Uterine smooth muscle cell (primary cell): Measurements from ENCODE around the gene SAA2. TPM values are rescaled to one million over a fixed set of nuclear protein-coding genes. Genes with fewer than 3 reads are reported as not detected.

Experiments
- total RNA-seq: library from RNA; depleted of rRNA; stranded (reverse); fragments of >200 nt; gene quantifications from 2 replicates; pipeline ENCODE4 v1.2.3, GENCODE V29; 2014

Gene SAA2
- total RNA-seq: not detected in 2 replicates

GRCh38 chr11:18248561-18248960, at the start of gene SAA2:
Gene SAA2 (minus strand): TSS chr11:18248668. CDS start chr11:18248011, 657 bp downstream.

GRCh38 chr11:18265949-18266348, 17.5 kb upstream of the SAA2 start, which contains the start of gene SAA1:
Gene SAA1 (plus strand): TSS chr11:18266264. CDS start chr11:18266888, 624 bp downstream.

GRCh38 chr11:18236664-18237356, 11.7 kb downstream of the SAA2 start, which contains the start of gene SAA4:
Gene SAA4 (minus strand): TSS chr11:18236802. CDS start chr11:18235926, 876 bp downstream.

Other genes with a start within 250 kb of the SAA2 start
- gene SERGEF, start 235.6 kb downstream of the SAA2 start, total RNA-seq: 21.4 and 28.7 TPM in 2 replicates
- 0.11 and 0.12 TPM in 2 replicates for gene TPH1, start 202.4 kb downstream of the SAA2 start, total RNA-seq
- 19.4 and 32.3 TPM in 2 replicates for gene SAAL1, start 142.6 kb downstream of the SAA2 start, total RNA-seq
- 0.12 TPM in 1 of 2 replicates, not detected in the other for gene MRGPRX3, start 116.1 kb downstream of the SAA2 start, total RNA-seq
- not detected in 2 replicates for gene MRGPRX4, start 75.8 kb downstream of the SAA2 start, total RNA-seq
- not detected in 2 replicates for gene SAA4, start 11.9 kb downstream of the SAA2 start, total RNA-seq
- 0.33 TPM in 1 of 2 replicates, not detected in the other for gene SAA1, start 17.6 kb upstream of the SAA2 start, total RNA-seq
- 33.2 and 38.9 TPM in 2 replicates for gene HPS5, start 73.5 kb upstream of the SAA2 start, total RNA-seq
- 67.6 and 81.6 TPM in 2 replicates for gene GTF2H1, start 73.9 kb upstream of the SAA2 start, total RNA-seq
- gene LDHA, start 145.9 kb upstream of the SAA2 start, total RNA-seq: 521 and 846 TPM in 2 replicates
- 1.9 TPM in 1 of 2 replicates, not detected in the other for gene LDHC, start 163.7 kb upstream of the SAA2 start, total RNA-seq
- not detected in 2 replicates for gene LDHAL6A, start 207.2 kb upstream of the SAA2 start, total RNA-seq